GM23338 (cell line): ENCODE results near the gene GDPD4. TPM values are rescaled to one million over a fixed set of nuclear protein-coding genes. Genes with fewer than 3 reads are reported as not detected.

Source experiments
- ATAC-seq: fragments of 200-7000 bp; cut with Tn5 transposase; 3 replicates; pipeline ENCODE4 v1.9.1; 2020
- DNase-seq: peaks from one replicate; pipeline ENCODE4 v3.0.0-alpha.2; 2015; ENCODE audit warnings: low spot score
- H2AFZ ChIP-seq: fragments of 200-600 bp; sonication (generic); 2 replicates; pipeline ENCODE4 v1.8.0; 2016; ENCODE audit warnings: antibody characterized with exemption, mild to moderate bottlenecking, moderate library complexity
- H3F3A ChIP-seq: fragments of 200-600 bp; sonication (generic); replicated peaks from 2 replicates; pipeline ENCODE4 v1.8.0; 2017; ENCODE audit warnings: antibody characterized with exemption, mixed run types, low read depth
- H3K27ac ChIP-seq: fragments of 200-600 bp; sonication (generic); 2 replicates; pipeline ENCODE4 v1.6.1; 2016; ENCODE audit warnings: low read depth
- H3K27me3 ChIP-seq: fragments of 200-600 bp; sonication (generic); 2 replicates; pipeline ENCODE4 v1.8.0; 2016; ENCODE audit warnings: mild to moderate bottlenecking, mixed run types, moderate library complexity; ENCODE audit not compliant: insufficient read depth
- H3K36me3 ChIP-seq: fragments of 200-600 bp; sonication (generic); 2 replicates; pipeline ENCODE4 v1.8.0; 2016; ENCODE audit warnings: mild to moderate bottlenecking; ENCODE audit not compliant: insufficient read depth
- H3K4me1 ChIP-seq: fragments of 200-600 bp; sonication (generic); 2 replicates; pipeline ENCODE4 v1.8.0; 2016; ENCODE audit warnings: mild to moderate bottlenecking, moderate library complexity; ENCODE audit not compliant: insufficient read depth
- H3K4me2 ChIP-seq: fragments of 200-600 bp; sonication (generic); 2 replicates; pipeline ENCODE4 v1.7.1; 2017; ENCODE audit warnings: mixed run types
- H3K4me3 ChIP-seq: fragments of 200-600 bp; sonication (generic); 2 replicates; pipeline ENCODE4 v1.6.1; 2016; ENCODE audit warnings: mixed run types
- H3K79me2 ChIP-seq: fragments of 200-600 bp; sonication (generic); replicated peaks from 2 replicates; pipeline ENCODE4 v1.8.0; 2017; ENCODE audit warnings: mild to moderate bottlenecking; ENCODE audit not compliant: insufficient read depth
- H3K9me2 ChIP-seq: fragments of 200-600 bp; sonication (generic); 2 replicates; pipeline ENCODE4 v1.8.0; 2017; ENCODE audit not compliant: insufficient read depth
- H4K20me1 ChIP-seq: fragments of 200-600 bp; sonication (generic); replicated peaks from 2 replicates; pipeline ENCODE4 v1.8.0; 2017; ENCODE audit warnings: mild to moderate bottlenecking; ENCODE audit not compliant: insufficient read depth
- H3K27ac Mint-ChIP-seq: 2 replicates; pipeline ENCODE4 v1.8.0; 2020; ENCODE audit warnings: inconsistent platforms, mild to moderate bottlenecking, moderate library complexity, mixed read lengths
- H3K27me3 Mint-ChIP-seq: 3 replicates; pipeline ENCODE4 v1.8.0; 2022; ENCODE audit warnings: low read depth, mild to moderate bottlenecking, moderate library complexity, mixed read lengths, inconsistent platforms; ENCODE audit not compliant: insufficient read depth, poor library complexity
- H3K36me3 Mint-ChIP-seq: 3 replicates; pipeline ENCODE4 v1.8.0; 2021; ENCODE audit warnings: low read depth, mild to moderate bottlenecking, inconsistent platforms, moderate library complexity, mixed read lengths
- H3K4me1 Mint-ChIP-seq: 3 replicates; pipeline ENCODE4 v1.8.0; 2020; ENCODE audit warnings: mild to moderate bottlenecking, inconsistent platforms, mixed read lengths
- H3K4me3 Mint-ChIP-seq: 3 replicates; pipeline ENCODE4 v1.8.0; 2021; ENCODE audit warnings: moderate library complexity, mild to moderate bottlenecking, inconsistent platforms, mixed read lengths
- H3K9me3 Mint-ChIP-seq: 3 replicates; pipeline ENCODE4 v1.8.0; 2020; ENCODE audit warnings: moderate library complexity, mild to moderate bottlenecking, inconsistent platforms, mixed read lengths
- CREB1 ChIP-seq: fragments of 250-450 bp; sonication (Bioruptor Pico); IDR thresholded peaks from 2 replicates; pipeline ENCODE4 v1.5.0; 2020; ENCODE audit warnings: low read depth, mild to moderate bottlenecking, moderate library complexity
- CTCF ChIP-seq, 2 experiments: fragments of 200-600 bp in 1 of 2; sonication (generic) in 1 of 2; conservative IDR thresholded peaks; 2 replicates each; pipeline versions ENCODE4 v1.5.1 to v1.6.1; 2016 to 2017; ENCODE audit warnings: antibody characterized with exemption in 2 of 2, low read depth in 2 of 2, mild to moderate bottlenecking in 2 of 2, moderate library complexity in 1 of 2
- ETS1 ChIP-seq: IDR thresholded peaks from 2 replicates; pipeline ENCODE4 v1.6.1; 2016; ENCODE audit warnings: antibody characterized with exemption
- EZH2 ChIP-seq: fragments of 200-600 bp; sonication (generic); IDR thresholded peaks from one replicate; pipeline ENCODE4 v1.8.0; 2017; ENCODE audit warnings: antibody characterized with exemption, mild to moderate bottlenecking, low read depth; ENCODE audit not compliant: unreplicated experiment
- EZH2phosphoT487 ChIP-seq: fragments of 200-600 bp; sonication (generic); IDR thresholded peaks from one replicate; pipeline ENCODE4 v1.8.1; 2018; ENCODE audit warnings: antibody characterized with exemption; ENCODE audit not compliant: unreplicated experiment
- JUNB ChIP-seq: IDR thresholded peaks from one replicate; pipeline ENCODE4 v1.6.1; 2016; ENCODE audit warnings: antibody characterized with exemption; ENCODE audit not compliant: unreplicated experiment
- POLR2AphosphoS5 ChIP-seq: IDR thresholded peaks from 2 replicates; pipeline ENCODE4 v1.6.1; 2016; ENCODE audit warnings: antibody characterized with exemption, low read depth
- REST ChIP-seq: IDR thresholded peaks from one replicate; pipeline ENCODE4 v1.6.1; 2018; ENCODE audit warnings: antibody characterized with exemption; ENCODE audit not compliant: unreplicated experiment
- STAT1 ChIP-seq: IDR thresholded peaks from one replicate; pipeline ENCODE4 v1.6.1; 2016; ENCODE audit warnings: antibody characterized with exemption; ENCODE audit not compliant: unreplicated experiment
- ZNF114 ChIP-seq: fragments of 250-450 bp; sonication (Bioruptor Pico); IDR thresholded peaks from 2 replicates; pipeline ENCODE4 v1.5.0; 2020; ENCODE audit warnings: mild to moderate bottlenecking, moderate library complexity
- polyA plus RNA-seq: library from polyadenylated mRNA; unstranded; fragments of >200 nt; fragmentation: Nextera tagmentation; extraction: Ambion mirVana; gene quantifications from 2 replicates; pipeline ENCODE4 v1.2.1, GENCODE V29; 2016
- total RNA-seq: library from RNA; depleted of rRNA; stranded (reverse); fragments of >200 nt; shearing (Covaris generic); gene quantifications from 2 replicates; pipeline ENCODE4 v1.2.3, GENCODE V29; 2014

GDPD4 gene
- total and polyA plus RNA-seq, 2 experiments from 2014 or later, result not detected

GRCh38 chr11:77309401-77310085 is 8.1 kb upstream of the GDPD4 start:
- Mint-ChIP-seq H3K36me3 (no peaks in the 10 kb centered on the region), H3K4me3 (no peak overlapping the region), H3K27me3 (no peaks in the 10 kb centered on the region), H3K27ac (no peak overlapping the region), H3K4me1 (peaks cover 9% of the 10 kb centered on the region), H3K9me3 (no peaks in the 10 kb centered on the region)
- Histone ChIP-seq H3F3A (no peaks in the 10 kb centered on the region), H3K4me1 (0 out of 2 replicates have a peak, but pooled peaks cover 4% of the 10 kb centered on the region), H3K27me3 (no peaks in the 10 kb centered on the region), H3K4me3 (no peak overlapping the region), H3K79me2 (no peaks in the 10 kb centered on the region), H3K9me2 (no peaks in the 10 kb centered on the region), H2AFZ (peak overlapping the region; percentile 34; the same call in 1 of the 2 replicates), H3K27ac (no peak overlapping the region), H3K4me2 (no peak overlapping the region), H4K20me1 (no peaks in the 10 kb centered on the region), H3K36me3 (no peaks in the 10 kb centered on the region)
- ATAC-seq (no peak), DNase-seq (no peak)
- TF ChIP-seq EZH2 (no peak), CTCF (conservative IDR thresholded peaks at IDR 0.05; ENCODE audit: low read depth in 2 of 2) (no peak), REST (no peak), JUNB (no peak)

- H3K4me3 Mint-ChIP-seq, result no peak overlapping the region
- no peaks in the 10 kb centered on the region for H3K27me3 Mint-ChIP-seq
- Histone ChIP-seq H3K4me1 (0 out of 2 replicates have a peak, but pooled peaks cover 4% of the 10 kb centered on the region), H3K4me3 (no peak overlapping the region), H3K9me2 (no peaks in the 10 kb centered on the region), H2AFZ (peak overlapping the region; percentile 34; the same call in 1 of the 2 replicates), H3K4me2 (no peak overlapping the region), H3K79me2 (no peaks in the 10 kb centered on the region), H3K27me3 (no peaks in the 10 kb centered on the region), H3F3A (no peaks in the 10 kb centered on the region), H3K27ac (no peak overlapping the region), H3K36me3 (no peaks in the 10 kb centered on the region), H4K20me1 (no peaks in the 10 kb centered on the region)
- no peak overlapping the region for H3K27ac Mint-ChIP-seq
- ATAC-seq, result no peak
- peaks cover 9% of the 10 kb centered on the region for H3K4me1 Mint-ChIP-seq
- no peak for DNase-seq
- H3K9me3 Mint-ChIP-seq, result no peaks in the 10 kb centered on the region
- no peaks in the 10 kb centered on the region for H3K36me3 Mint-ChIP-seq
- TF ChIP-seq ZNF114 (CRISPR knock-in tag) (no peak), POLR2AphosphoS5 (no peak), EZH2phosphoT487 (no peak), CREB1 (CRISPR knock-in tag) (no peak), ETS1 (no peak), STAT1 (no peak)
Measured at GRCh38 chr11:77308838-77309237, 7.4 kb upstream of the GDPD4 start.
